ENCODE measurements around the gene RAB28. TPM values are rescaled to one million over a fixed set of nuclear protein-coding genes. Genes with fewer than 3 reads are reported as not detected.
A peak's percentile ranks its signal among the peaks of the same experiment; 100 is the strongest.

RAB28 gene
- total and polyA plus RNA-seq, 12 donors, result 9.7 to 23.1 (median 15.3) TPM

DNA sequence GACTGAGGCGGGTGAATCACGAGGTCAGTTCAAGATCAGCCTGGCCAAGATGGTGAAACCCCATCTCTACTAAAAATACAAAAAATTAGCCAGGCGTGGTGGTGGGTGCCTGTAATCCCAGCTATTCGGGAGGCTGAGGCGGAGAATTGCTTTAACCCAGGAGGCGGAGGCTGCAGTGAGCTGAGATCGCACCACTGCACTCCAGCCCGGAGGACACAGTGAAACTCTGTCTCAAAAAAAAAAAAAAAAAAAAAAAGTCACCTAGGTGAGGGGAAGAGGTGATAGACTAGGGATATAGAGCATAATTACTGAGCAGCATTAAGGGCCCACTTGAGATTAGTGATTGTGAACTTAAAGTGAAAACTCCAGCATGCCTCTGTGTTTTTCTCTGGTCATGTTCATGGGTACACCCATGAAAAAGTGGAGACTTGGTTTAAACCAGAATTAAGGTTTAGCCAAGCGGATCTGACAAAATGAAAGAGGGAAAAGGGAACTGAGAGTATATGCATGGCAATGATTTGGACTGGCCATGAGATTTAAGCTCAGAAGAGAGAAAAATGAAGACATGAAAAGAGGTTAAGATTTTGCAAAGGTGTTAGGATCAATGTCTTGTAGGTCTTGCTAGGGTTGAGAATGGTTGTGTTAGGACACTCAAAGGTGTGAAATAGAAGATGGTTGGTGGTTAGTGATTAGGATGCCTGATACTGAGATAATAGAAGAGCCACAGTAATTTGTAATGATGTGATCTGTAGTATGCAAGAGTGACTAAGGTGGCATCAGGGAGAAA is 105.0 kb downstream of the RAB28 start:
- Histone ChIP-seq H3K4me1 (replicated peaks in 1 of 2) (no peaks in the 10 kb centered on the region), H3K27me3 (no peaks in the 10 kb centered on the region), H3K27ac (no peak overlapping the region), H3K4me3 (no peak overlapping the region), H3K36me3 (replicated peaks in 1 of 2) (no peaks in the 10 kb centered on the region), H3K9me3 (replicated peaks in 1 of 3) (no peaks in the 10 kb centered on the region)
- no peak for DNase-seq
- no peak for TF ChIP-seq CTCF (IDR thresholded peaks at IDR 0.05)
- no peak for TF ChIP-seq POLR2A (IDR thresholded peaks at IDR 0.05)
- intact Hi-C loops (cut with DNase I), result no loop called here
- 97 to 98% (median 97%) methylated on average over 9 of the region's 9 CpGs for WGBS, 4 donors

GRCh38 chr4:13371048-13371447 is 113.1 kb downstream of the RAB28 start:
- Histone ChIP-seq H3K27ac (no peak overlapping the region), H3K36me3 (replicated peaks in 1 of 2) (no peaks in the 10 kb centered on the region), H3K27me3 (no peaks in the 10 kb centered on the region), H3K4me3 (no peak overlapping the region), H3K4me1 (replicated peaks in 1 of 2) (no peaks in the 10 kb centered on the region), H3K9me3 (replicated peaks in 1 of 3) (peaks cover 0 to 9% (median 0%) of the 10 kb centered on the region in 3 donors)
- 90 to 93% (median 92%) methylated on average over 3 of the region's 3 CpGs for WGBS, 4 donors
- no peak for DNase-seq
- TF ChIP-seq CTCF (IDR thresholded peaks at IDR 0.05) (no peak), POLR2A (IDR thresholded peaks at IDR 0.05) (no peak)
- intact Hi-C loops (cut with DNase I), result no loop called here

DNA sequence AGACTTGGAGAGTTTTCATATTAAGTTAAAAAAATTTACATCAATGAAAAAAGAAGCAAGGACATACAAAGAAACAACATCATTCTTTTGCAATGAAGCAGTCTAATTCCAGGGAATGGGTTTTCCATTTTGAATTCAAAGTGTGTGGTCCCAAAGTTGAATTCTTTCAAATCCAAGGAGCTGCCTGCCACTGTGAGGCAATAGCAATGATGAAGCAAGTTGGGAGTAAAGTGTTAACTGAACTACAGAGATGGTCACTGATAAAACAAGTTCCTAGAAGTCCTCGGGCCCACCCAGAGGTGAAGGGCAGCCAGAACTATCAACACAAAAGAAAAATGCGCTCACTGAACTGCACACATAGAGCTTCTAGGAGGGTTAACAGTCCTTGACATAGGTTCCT is 115.9 kb downstream of the RAB28 start:
- TF ChIP-seq CTCF (IDR thresholded peaks at IDR 0.05), result no peak
- no peak for TF ChIP-seq POLR2A (IDR thresholded peaks at IDR 0.05)
- H3K27ac ChIP-seq, result no peak overlapping the region
- no peaks in the 10 kb centered on the region for H3K4me1 ChIP-seq (replicated peaks in 1 of 2)
- 54 to 63% (median 56%) methylated on average over 2 of the region's 2 CpGs for WGBS, 4 donors
- intact Hi-C loops (cut with DNase I), result no loop called here
- no peaks in the 10 kb centered on the region for H3K36me3 ChIP-seq (replicated peaks in 1 of 2)
- DNase-seq, result peak in 1 of 7 donors; percentile 7
- H3K9me3 ChIP-seq (replicated peaks in 1 of 3), result peaks cover 0 to 9% (median 0%) of the 10 kb centered on the region in 3 donors
- no peak overlapping the region for H3K4me3 ChIP-seq
- no peaks in the 10 kb centered on the region for H3K27me3 ChIP-seq

DNA sequence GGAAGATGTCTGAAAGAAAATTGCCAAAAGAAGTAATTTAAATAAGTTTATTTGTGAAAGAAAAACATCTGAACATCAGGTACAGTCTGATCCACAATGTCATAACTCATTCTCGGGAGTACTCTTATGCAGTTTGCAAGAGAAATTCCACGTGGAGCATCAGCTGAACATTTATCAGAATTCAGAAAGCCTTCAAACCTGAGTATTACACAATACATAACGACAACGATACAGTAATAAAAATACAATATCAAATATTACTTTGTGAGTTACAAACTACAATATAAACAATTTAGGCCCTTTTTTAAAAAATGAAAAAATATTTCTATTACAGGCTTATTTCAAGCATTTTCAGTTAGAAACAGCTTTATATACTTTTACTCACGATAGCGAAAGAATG is 116.4 kb downstream of the RAB28 start:
- Histone ChIP-seq H3K4me3 (no peak overlapping the region), H3K27ac (no peak overlapping the region), H3K27me3 (no peaks in the 10 kb centered on the region), H3K36me3 (replicated peaks in 1 of 2) (no peaks in the 10 kb centered on the region), H3K4me1 (replicated peaks in 1 of 2) (no peaks in the 10 kb centered on the region), H3K9me3 (replicated peaks in 1 of 3) (peaks cover 0 to 9% (median 0%) of the 10 kb centered on the region in 3 donors)
- 91 to 98% (median 95%) methylated on average over 6 of the region's 6 CpGs for WGBS, 4 donors
- TF ChIP-seq CTCF (IDR thresholded peaks at IDR 0.05) (no peak), POLR2A (IDR thresholded peaks at IDR 0.05) (no peak)
- no peak for DNase-seq
- intact Hi-C loops (cut with DNase I), result no loop called here

Data from adrenal gland (tissue), 12 donors.